A549 treated with ZK216348 at 1 μM for 4 hours (cell line): ENCODE measurements around the gene NKD1. TPM values are rescaled to one million over a fixed set of nuclear protein-coding genes. Genes with fewer than 3 reads are reported as not detected.

Experiments
- total RNA-seq: library from RNA; stranded (reverse); fragments of 200-300 nt; extraction: Qiagen RNA extraction; gene quantifications from 5 replicates; pipeline ENCODE4 v1.2.3, GENCODE V29; 2022; ENCODE audit warnings: low read depth

Gene NKD1, protein sequence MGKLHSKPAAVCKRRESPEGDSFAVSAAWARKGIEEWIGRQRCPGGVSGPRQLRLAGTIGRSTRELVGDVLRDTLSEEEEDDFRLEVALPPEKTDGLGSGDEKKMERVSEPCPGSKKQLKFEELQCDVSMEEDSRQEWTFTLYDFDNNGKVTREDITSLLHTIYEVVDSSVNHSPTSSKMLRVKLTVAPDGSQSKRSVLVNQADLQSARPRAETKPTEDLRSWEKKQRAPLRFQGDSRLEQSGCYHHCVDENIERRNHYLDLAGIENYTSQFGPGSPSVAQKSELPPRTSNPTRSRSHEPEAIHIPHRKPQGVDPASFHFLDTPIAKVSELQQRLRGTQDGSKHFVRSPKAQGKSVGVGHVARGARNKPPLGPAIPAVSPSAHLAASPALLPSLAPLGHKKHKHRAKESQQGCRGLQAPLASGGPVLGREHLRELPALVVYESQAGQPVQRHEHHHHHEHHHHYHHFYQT
- 0.12 to 0.76 TPM (median 0.31 TPM) in 5 replicates for total RNA-seq

DNA sequence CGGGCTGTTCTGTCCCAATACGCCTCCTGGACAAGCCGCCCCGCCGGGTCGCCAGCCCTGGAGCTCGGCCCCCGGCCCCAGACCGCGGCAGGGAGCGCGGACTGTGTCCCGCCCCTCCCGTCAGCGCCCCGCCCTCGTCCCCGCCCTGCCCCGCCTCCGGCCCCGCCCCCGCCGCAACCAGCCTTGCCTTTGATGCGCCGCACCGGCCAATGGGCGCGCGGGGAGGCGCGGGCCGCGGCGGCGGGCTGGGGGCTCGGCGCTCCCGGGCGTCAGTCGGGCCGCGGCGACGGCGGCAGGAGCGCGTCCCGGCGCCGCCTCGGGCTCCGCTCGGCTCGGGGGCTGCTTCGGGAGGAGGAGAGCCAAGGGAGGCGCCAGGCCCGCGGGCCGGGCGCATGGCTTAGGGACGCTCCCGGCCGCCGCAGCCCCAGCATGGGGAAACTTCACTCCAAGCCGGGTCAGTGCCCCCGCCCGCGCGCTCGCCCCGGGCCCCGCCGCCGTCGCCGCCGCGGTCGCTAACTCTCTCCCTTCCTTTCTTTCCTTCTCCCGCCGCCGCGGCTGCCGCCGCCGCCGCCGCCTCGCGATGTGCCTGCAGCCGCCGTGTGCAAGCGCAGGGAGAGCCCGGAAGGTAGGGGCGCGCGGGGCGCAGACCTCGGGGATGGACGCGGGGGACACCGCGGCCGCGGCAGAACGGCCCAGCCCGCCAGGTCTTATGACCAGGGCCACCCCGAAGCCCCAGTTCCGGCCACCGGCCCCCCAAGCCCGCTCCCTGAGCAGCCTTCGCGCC is at the start of gene NKD1:
TSS of gene NKD1 (plus strand) at position 272 of the 784 bp plus-strand sequence. CDS start at position 430, 158 bp downstream.

DNA sequence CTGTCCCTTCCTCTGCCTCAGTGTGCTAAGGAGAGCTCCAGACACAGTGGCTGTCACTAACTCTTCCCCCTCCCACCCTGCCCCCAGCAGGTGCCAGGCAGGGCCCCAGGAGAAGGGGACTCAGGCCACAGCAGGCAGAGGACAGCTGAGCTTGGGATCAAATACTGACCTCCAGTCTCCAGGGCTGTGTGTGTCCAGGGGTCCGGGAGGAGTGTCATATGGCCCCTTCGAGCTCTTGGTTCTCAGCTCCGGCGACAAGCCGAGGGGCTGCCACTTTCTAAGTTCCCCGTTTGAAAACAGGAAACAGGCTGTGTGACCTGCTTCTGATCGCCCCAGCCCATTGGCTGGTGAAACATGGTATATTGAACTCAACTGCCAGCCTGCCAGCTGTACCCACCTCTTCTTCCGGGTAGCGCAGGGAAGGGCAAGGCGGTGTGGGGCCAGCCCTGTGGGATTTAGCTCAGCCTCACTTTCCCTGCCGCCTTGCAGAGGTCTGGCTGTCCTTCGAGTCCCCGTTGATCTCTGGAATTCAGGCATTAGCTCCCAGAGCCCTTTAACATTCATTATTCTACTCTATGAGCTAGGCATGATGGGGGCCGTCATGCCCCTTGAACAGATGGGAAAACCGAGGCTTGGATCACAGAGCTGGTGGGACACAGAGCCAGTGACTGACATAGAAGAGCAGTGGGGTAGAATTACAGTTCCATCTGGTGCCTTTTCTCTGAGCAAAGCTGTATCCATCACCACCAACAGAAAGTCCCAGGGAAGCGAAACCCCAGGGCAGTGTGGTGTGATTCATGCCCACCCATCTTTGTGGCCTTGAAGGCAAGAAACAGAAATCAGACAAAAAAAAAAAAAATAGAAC is 133.1 kb downstream of the NKD1 start, which contains the start of gene SNX20:
TSS of gene SNX20 (minus strand) at position 292 of the 865 bp plus-strand sequence. CDS start 3,786 bp downstream, outside the sequence.

DNA sequence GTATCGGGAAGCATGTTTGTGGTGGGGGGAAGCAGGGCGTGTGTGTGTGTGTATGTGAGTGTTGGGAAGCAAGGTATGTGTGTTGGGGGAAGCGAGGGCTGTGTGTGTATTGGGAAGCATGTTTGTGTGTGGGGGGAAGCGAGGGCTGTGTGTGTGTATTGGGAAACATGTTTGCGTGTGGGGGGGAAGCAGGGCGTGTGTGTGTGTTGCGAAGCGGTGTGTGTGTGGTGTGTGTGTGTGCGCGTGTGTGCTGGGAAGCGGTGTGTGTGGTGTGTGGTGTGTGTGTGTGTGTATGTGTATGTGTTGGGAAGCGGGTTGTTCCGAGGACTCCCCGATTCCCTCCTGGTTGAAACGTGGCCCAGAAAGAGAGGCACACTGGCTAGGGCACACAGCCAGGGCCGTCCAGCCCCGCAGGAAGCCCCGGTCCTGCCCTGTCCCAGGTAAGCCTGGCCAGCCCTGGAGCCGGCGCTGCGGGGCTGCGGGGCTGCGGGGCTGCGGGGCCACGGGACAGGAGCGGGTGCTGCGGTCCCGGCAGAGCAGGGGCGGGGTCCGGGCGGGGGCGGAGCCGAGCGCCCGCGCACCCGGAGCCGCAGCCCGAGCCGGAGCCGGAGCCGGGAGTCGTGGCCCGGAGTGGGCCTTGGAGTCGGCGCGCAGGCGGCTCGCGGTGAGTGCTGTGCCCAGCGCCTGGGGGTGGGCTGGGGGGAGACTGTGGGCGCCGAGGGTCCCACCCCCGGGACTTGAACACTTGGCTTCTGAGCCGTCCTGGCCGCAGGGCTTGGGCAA is 145.0 kb downstream of the NKD1 start, which contains the start of gene NOD2:
TSS of gene NOD2 (plus strand) at position 608 of the 783 bp plus-strand sequence. CDS start 5,890 bp downstream, outside the sequence.

Other genes with a start within 250 kb of the NKD1 start
- 58.3 to 75.0 TPM (median 62.5 TPM) in 5 replicates for gene BRD7, start 179.4 kb upstream of the NKD1 start, total RNA-seq
- gene SNX20, start 132.9 kb downstream of the NKD1 start, total RNA-seq = not detected in 5 replicates
- gene NOD2, start 145.2 kb downstream of the NKD1 start, total RNA-seq = 0.02 TPM in 1 of 5 replicates, not detected in the others
- 10.9 to 17.1 TPM (median 15.0 TPM) in 5 replicates for gene CYLD, start 193.7 kb downstream of the NKD1 start, total RNA-seq